HG03025 (cell line): ENCODE measurements around the gene TFB2M.

Source experiments
- ATAC-seq: cut with Tn5 transposase; IDR thresholded peaks from one replicate; pipeline ENCODE4 v1.9.1; 2021; ENCODE audit warnings: mild to moderate bottlenecking, moderate library complexity; ENCODE audit not compliant: unreplicated experiment, low FRiP score

TFB2M gene

GRCh38 chr1:246516126-246516525 is 49.9 kb downstream of the TFB2M start:
- ATAC-seq = no peak

- ATAC-seq = no peak
Observed at GRCh38 chr1:246515390-246516005, 50.6 kb downstream of the TFB2M start.

- ATAC-seq = no peak
Observed at GRCh38 chr1:246513619-246514343, 52.3 kb downstream of the TFB2M start.

- no peak for ATAC-seq
Observed at GRCh38 chr1:246513041-246513440, 53.0 kb downstream of the TFB2M start.

- ATAC-seq = no peak
Observed at GRCh38 chr1:246512635-246513034, 53.4 kb downstream of the TFB2M start.

- no peak for ATAC-seq
Observed at GRCh38 chr1:246512230-246512629, 53.8 kb downstream of the TFB2M start.

GRCh38 chr1:246511203-246511602 is 54.9 kb downstream of the TFB2M start:
- ATAC-seq = no peak

- ATAC-seq = no peak
Observed at GRCh38 chr1:246510147-246511030, 55.7 kb downstream of the TFB2M start.

- no peak for ATAC-seq
Observed at GRCh38 chr1:246508897-246509688, 57.0 kb downstream of the TFB2M start.

GRCh38 chr1:246506674-246507481 is 59.2 kb downstream of the TFB2M start, which contains the start of gene SMYD3:
Gene SMYD3 (minus strand): TSS chr1:246507279.
- ATAC-seq = peak; percentile 91

GRCh38 chr1:246506367-246506673 is 59.7 kb downstream of the TFB2M start:
- peak; percentile 4 for ATAC-seq

GRCh38 chr1:246503341-246503740 is 62.7 kb downstream of the TFB2M start:
- ATAC-seq = no peak

GRCh38 chr1:246497331-246497915 is 68.6 kb downstream of the TFB2M start:
- ATAC-seq = no peak

- no peak for ATAC-seq
Observed at GRCh38 chr1:246492611-246493245, 73.3 kb downstream of the TFB2M start.

GRCh38 chr1:246491551-246492053 is 74.5 kb downstream of the TFB2M start:
- no peak for ATAC-seq
